ENCODE measurements around the gene TFF3. TPM values are rescaled to one million over a fixed set of nuclear protein-coding genes. Genes with fewer than 3 reads are reported as not detected.

TFF3 gene
- polyA plus RNA-seq, 3 donors = 0.07 TPM; not detected in 2

GRCh38 chr21:42312626-42313104 is 2.5 kb downstream of the TFF3 start:
- no peak overlapping the region for H3K4me2 ChIP-seq (replicated peaks; ENCODE audit: extremely low read depth, low read length, poor library complexity, severe bottlenecking)
- no peak for DNase-seq
- H3K9me3 ChIP-seq (replicated peaks in 1 of 2; ENCODE audit: control insufficient read depth in 1 of 2, insufficient read depth in 1 of 2, low read length in 2 of 2) = no peaks in the 10 kb centered on the region
- H3K4me1 Mint-ChIP-seq = peaks cover 21% of the 10 kb centered on the region
- intact Hi-C loops (cut with micrococcal nuclease) = no loop called here
- H3K9ac ChIP-seq (ENCODE audit: insufficient read depth, low read length, poor library complexity, severe bottlenecking) = no peak overlapping the region
- WGBS (ENCODE audit: insufficient coverage) = 94% methylated on average over 14 of the region's 16 CpGs
- H3K4me3 ChIP-seq (replicated peaks in 1 of 3; ENCODE audit: low read depth in 2 of 3, low read length in 3 of 3) = no peak overlapping the region
- no peaks in the 10 kb centered on the region for H3K9me3 Mint-ChIP-seq
- no peaks in the 10 kb centered on the region for H3K79me2 ChIP-seq (ENCODE audit: insufficient read depth, low read length)
- H3K36me3 ChIP-seq (replicated peaks in 1 of 2; ENCODE audit: control insufficient read depth in 1 of 2, insufficient read depth in 2 of 2, low read length in 2 of 2) = no peaks in the 10 kb centered on the region
- H3K27me3 ChIP-seq (ENCODE audit: control insufficient read depth in 2 of 2, insufficient read depth in 2 of 2, low read length in 2 of 2) = no peaks in the 10 kb centered on the region
- peaks cover 24% of the 10 kb centered on the region in 2 donors for H3K4me1 ChIP-seq (ENCODE audit: control insufficient read depth in 1 of 2, insufficient read depth in 2 of 2, low read length in 2 of 2)
- H3K27me3 Mint-ChIP-seq (ENCODE audit: low read depth in 3 of 3) = peaks cover 0 to 3% (median 1%) of the 10 kb centered on the region in 3 donors
- H3K36me3 Mint-ChIP-seq = no peaks in the 10 kb centered on the region
- H3K4me3 Mint-ChIP-seq = no peak overlapping the region
- no peaks in the 10 kb centered on the region for H4K20me1 ChIP-seq (ENCODE audit: insufficient read depth, low read length)
- H3K27ac Mint-ChIP-seq = no peak overlapping the region
- H3K27ac ChIP-seq (ENCODE audit: low read depth in 1 of 2, low read length in 2 of 2) = no peak overlapping the region
- H2AFZ ChIP-seq (ENCODE audit: insufficient read depth, low read depth, low read length, poor library complexity, severe bottlenecking) = no peak overlapping the region
- no peak for TF ChIP-seq CTCF (IDR thresholded peaks at IDR 0.05)

- no peak overlapping the region for H2AFZ ChIP-seq (ENCODE audit: insufficient read depth, low read depth, low read length, poor library complexity, severe bottlenecking)
- no peak overlapping the region for H3K27ac Mint-ChIP-seq
- H3K27me3 ChIP-seq (ENCODE audit: control insufficient read depth in 2 of 2, insufficient read depth in 2 of 2, low read length in 2 of 2) = no peaks in the 10 kb centered on the region
- TF ChIP-seq CTCF (IDR thresholded peaks at IDR 0.05) = no peak
- no peaks in the 10 kb centered on the region for H3K79me2 ChIP-seq (ENCODE audit: insufficient read depth, low read length)
- intact Hi-C loops (cut with micrococcal nuclease) = no loop called here
- peaks cover 25% of the 10 kb centered on the region for H3K4me1 Mint-ChIP-seq
- H3K36me3 ChIP-seq (replicated peaks in 1 of 2; ENCODE audit: control insufficient read depth in 1 of 2, insufficient read depth in 2 of 2, low read length in 2 of 2) = no peaks in the 10 kb centered on the region
- no peak overlapping the region for H3K9ac ChIP-seq (ENCODE audit: insufficient read depth, low read length, poor library complexity, severe bottlenecking)
- H4K20me1 ChIP-seq (ENCODE audit: insufficient read depth, low read length) = no peaks in the 10 kb centered on the region
- H3K4me1 ChIP-seq (ENCODE audit: control insufficient read depth in 1 of 2, insufficient read depth in 2 of 2, low read length in 2 of 2) = peaks cover 24% of the 10 kb centered on the region in 2 donors
- no peaks in the 10 kb centered on the region for H3K9me3 ChIP-seq (replicated peaks in 1 of 2; ENCODE audit: control insufficient read depth in 1 of 2, insufficient read depth in 1 of 2, low read length in 2 of 2)
- H3K4me2 ChIP-seq (replicated peaks; ENCODE audit: extremely low read depth, low read length, poor library complexity, severe bottlenecking) = no peak overlapping the region
- no peak overlapping the region for H3K27ac ChIP-seq (ENCODE audit: low read depth in 1 of 2, low read length in 2 of 2)
- H3K9me3 Mint-ChIP-seq = no peaks in the 10 kb centered on the region
- no peak for DNase-seq
- H3K27me3 Mint-ChIP-seq (ENCODE audit: low read depth in 3 of 3) = peaks cover 1 to 3% (median 1%) of the 10 kb centered on the region in 3 donors
- H3K4me3 Mint-ChIP-seq = no peak overlapping the region
- no peak overlapping the region for H3K4me3 ChIP-seq (replicated peaks in 1 of 3; ENCODE audit: low read depth in 2 of 3, low read length in 3 of 3)
- 94% methylated on average over 17 of the region's 21 CpGs for WGBS (ENCODE audit: insufficient coverage)
- H3K36me3 Mint-ChIP-seq = no peaks in the 10 kb centered on the region
Observed at GRCh38 chr21:42311816-42312625, 3.2 kb downstream of the TFF3 start.
